ENCODE results near the gene NEK4. TPM values are rescaled to one million over a fixed set of nuclear protein-coding genes. Genes with fewer than 3 reads are reported as not detected.

Gene NEK4
- total and polyA plus RNA-seq, 2 of the 13 experiments (the other 11 are each of a cell fraction or from before 2014, with no cell fraction given) = 16.5 to 38.0 TPM

DNA sequence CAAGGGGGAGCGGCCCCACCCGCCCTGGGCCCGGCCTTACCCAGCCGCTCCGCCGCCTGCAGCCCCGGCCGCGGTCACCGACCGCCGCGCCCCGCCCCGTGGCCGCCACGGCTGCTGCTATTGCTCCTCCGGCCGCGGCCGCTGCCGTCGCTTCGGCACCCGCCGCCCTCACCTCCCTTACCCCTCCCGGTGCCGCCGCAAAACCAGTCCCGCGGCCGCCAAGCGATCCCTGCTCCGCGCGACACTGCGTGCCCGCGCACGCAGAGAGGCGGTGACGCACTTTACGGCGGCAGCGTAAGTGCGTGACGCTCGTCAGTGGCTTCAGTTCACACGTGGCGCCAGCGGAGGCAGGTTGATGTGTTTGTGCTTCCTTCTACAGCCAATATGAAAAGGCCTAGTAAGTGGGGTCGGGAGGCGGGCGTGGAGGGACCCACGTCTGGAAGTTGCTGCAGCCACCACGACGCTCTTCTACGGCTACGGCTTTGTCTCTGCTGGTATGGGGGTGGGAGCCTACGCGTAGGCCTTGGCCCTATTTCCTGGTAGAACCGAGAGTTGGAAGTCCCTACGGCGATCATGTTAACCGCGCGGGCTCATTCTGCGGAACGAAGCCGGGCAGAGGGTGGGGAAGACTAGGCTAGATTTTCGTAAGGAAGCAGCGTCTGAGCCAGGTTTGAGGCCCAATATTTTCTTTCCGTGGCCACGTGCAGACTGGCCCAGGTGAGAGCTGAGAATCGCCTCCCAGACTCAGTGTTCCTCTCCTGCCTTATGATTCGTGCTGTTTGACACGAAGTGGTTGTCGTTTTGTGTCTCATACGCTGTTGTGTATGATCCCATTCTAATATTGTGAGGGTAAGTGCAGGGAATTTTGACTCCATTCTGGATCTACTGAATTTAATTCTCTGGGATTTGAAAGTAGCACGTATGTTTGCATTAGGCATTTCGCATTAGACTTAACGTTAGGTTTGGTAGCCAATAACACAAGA, 84.7 kb downstream of the NEK4 start, which contains the start of the genes GNL3 and PBRM1 (continued):
- TF ChIP-seq, protein P1, sequence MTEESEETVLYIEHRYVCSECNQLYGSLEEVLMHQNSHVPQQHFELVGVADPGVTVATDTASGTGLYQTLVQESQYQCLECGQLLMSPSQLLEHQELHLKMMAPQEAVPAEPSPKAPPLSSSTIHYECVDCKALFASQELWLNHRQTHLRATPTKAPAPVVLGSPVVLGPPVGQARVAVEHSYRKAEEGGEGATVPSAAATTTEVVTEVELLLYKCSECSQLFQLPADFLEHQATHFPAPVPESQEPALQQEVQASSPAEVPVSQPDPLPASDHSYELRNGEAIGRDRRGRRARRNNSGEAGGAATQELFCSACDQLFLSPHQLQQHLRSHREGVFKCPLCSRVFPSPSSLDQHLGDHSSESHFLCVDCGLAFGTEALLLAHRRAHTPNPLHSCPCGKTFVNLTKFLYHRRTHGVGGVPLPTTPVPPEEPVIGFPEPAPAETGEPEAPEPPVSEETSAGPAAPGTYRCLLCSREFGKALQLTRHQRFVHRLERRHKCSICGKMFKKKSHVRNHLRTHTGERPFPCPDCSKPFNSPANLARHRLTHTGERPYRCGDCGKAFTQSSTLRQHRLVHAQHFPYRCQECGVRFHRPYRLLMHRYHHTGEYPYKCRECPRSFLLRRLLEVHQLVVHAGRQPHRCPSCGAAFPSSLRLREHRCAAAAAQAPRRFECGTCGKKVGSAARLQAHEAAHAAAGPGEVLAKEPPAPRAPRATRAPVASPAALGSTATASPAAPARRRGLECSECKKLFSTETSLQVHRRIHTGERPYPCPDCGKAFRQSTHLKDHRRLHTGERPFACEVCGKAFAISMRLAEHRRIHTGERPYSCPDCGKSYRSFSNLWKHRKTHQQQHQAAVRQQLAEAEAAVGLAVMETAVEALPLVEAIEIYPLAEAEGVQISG (CRISPR knock-in tag; IDR thresholded peaks at IDR 0.05) = peak; percentile 87
- TF ChIP-seq ZNF792 (CRISPR knock-in tag; IDR thresholded peaks at IDR 0.05) (0 out of 2 replicates have a peak, but pooled peaks have one; percentile 67), ZNF225 (CRISPR knock-in tag; IDR thresholded peaks at IDR 0.05) (0 out of 2 replicates have a peak, but pooled peaks have one; percentile 71), ZNF605 (CRISPR knock-in tag; IDR thresholded peaks at IDR 0.05) (peak; percentile 97), CC2D1A (CRISPR knock-in tag; IDR thresholded peaks at IDR 0.05) (no peak), FOXJ3 (CRISPR knock-in tag; IDR thresholded peaks at IDR 0.05; ENCODE audit: borderline replicate concordance) (no peak), HHEX (CRISPR knock-in tag; IDR thresholded peaks at IDR 0.05) (no peak), ZNF33B (CRISPR knock-in tag; IDR thresholded peaks at IDR 0.05) (no peak; the same call in 1 of the 2 replicates), SRY (CRISPR knock-in tag; IDR thresholded peaks at IDR 0.05) (peak; percentile 89), MIER3 (CRISPR knock-in tag; IDR thresholded peaks at IDR 0.05; ENCODE audit: borderline replicate concordance) (peak; percentile 79)
- TF ChIP-seq, protein P2, sequence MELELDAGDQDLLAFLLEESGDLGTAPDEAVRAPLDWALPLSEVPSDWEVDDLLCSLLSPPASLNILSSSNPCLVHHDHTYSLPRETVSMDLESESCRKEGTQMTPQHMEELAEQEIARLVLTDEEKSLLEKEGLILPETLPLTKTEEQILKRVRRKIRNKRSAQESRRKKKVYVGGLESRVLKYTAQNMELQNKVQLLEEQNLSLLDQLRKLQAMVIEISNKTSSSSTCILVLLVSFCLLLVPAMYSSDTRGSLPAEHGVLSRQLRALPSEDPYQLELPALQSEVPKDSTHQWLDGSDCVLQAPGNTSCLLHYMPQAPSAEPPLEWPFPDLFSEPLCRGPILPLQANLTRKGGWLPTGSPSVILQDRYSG (CRISPR knock-in tag; IDR thresholded peaks at IDR 0.05) = peak; percentile 78; the same call in 1 of the 2 replicates
- TF ChIP-seq, protein P3, sequence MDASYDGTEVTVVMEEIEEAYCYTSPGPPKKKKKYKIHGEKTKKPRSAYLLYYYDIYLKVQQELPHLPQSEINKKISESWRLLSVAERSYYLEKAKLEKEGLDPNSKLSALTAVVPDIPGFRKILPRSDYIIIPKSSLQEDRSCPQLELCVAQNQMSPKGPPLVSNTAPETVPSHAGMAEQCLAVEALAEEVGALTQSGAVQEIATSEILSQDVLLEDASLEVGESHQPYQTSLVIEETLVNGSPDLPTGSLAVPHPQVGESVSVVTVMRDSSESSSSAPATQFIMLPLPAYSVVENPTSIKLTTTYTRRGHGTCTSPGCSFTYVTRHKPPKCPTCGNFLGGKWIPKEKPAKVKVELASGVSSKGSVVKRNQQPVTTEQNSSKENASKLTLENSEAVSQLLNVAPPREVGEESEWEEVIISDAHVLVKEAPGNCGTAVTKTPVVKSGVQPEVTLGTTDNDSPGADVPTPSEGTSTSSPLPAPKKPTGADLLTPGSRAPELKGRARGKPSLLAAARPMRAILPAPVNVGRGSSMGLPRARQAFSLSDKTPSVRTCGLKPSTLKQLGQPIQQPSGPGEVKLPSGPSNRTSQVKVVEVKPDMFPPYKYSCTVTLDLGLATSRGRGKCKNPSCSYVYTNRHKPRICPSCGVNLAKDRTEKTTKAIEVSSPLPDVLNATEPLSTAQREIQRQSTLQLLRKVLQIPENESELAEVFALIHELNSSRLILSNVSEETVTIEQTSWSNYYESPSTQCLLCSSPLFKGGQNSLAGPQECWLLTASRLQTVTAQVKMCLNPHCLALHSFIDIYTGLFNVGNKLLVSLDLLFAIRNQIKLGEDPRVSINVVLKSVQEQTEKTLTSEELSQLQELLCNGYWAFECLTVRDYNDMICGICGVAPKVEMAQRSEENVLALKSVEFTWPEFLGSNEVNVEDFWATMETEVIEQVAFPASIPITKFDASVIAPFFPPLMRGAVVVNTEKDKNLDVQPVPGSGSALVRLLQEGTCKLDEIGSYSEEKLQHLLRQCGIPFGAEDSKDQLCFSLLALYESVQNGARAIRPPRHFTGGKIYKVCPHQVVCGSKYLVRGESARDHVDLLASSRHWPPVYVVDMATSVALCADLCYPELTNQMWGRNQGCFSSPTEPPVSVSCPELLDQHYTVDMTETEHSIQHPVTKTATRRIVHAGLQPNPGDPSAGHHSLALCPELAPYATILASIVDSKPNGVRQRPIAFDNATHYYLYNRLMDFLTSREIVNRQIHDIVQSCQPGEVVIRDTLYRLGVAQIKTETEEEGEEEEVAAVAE (CRISPR knock-in tag; IDR thresholded peaks at IDR 0.05; ENCODE audit: borderline replicate concordance) = peak; percentile 91
- TF ChIP-seq, protein P4, sequence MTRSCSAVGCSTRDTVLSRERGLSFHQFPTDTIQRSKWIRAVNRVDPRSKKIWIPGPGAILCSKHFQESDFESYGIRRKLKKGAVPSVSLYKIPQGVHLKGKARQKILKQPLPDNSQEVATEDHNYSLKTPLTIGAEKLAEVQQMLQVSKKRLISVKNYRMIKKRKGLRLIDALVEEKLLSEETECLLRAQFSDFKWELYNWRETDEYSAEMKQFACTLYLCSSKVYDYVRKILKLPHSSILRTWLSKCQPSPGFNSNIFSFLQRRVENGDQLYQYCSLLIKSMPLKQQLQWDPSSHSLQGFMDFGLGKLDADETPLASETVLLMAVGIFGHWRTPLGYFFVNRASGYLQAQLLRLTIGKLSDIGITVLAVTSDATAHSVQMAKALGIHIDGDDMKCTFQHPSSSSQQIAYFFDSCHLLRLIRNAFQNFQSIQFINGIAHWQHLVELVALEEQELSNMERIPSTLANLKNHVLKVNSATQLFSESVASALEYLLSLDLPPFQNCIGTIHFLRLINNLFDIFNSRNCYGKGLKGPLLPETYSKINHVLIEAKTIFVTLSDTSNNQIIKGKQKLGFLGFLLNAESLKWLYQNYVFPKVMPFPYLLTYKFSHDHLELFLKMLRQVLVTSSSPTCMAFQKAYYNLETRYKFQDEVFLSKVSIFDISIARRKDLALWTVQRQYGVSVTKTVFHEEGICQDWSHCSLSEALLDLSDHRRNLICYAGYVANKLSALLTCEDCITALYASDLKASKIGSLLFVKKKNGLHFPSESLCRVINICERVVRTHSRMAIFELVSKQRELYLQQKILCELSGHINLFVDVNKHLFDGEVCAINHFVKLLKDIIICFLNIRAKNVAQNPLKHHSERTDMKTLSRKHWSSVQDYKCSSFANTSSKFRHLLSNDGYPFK (CRISPR knock-in tag; IDR thresholded peaks at IDR 0.05; ENCODE audit: borderline replicate concordance) = peak; percentile 86; the same call in 1 of the 2 replicates
- TF ChIP-seq, protein P5, sequence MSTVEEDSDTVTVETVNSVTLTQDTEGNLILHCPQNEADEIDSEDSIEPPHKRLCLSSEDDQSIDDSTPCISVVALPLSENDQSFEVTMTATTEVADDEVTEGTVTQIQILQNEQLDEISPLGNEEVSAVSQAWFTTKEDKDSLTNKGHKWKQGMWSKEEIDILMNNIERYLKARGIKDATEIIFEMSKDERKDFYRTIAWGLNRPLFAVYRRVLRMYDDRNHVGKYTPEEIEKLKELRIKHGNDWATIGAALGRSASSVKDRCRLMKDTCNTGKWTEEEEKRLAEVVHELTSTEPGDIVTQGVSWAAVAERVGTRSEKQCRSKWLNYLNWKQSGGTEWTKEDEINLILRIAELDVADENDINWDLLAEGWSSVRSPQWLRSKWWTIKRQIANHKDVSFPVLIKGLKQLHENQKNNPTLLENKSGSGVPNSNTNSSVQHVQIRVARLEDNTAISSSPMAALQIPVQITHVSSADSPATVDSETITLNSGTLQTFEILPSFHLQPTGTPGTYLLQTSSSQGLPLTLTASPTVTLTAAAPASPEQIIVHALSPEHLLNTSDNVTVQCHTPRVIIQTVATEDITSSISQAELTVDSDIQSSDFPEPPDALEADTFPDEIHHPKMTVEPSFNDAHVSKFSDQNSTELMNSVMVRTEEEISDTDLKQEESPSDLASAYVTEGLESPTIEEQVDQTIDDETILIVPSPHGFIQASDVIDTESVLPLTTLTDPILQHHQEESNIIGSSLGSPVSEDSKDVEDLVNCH (CRISPR knock-in tag; IDR thresholded peaks at IDR 0.05) = 0 out of 2 replicates have a peak, but pooled peaks have one; percentile 63

All from HepG2 (cell line).